Brain pericyte (primary cell): ENCODE results near the gene SGCE.

Source experiments
- DNase-seq: peaks from one replicate; pipeline ENCODE4 v3.0.0-alpha.2; 2012; ENCODE audit warnings: low read depth, low spot score

Gene SGCE

GRCh38 chr7:94621120-94621519, 34.8 kb downstream of the SGCE start:
- no peak for DNase-seq

- DNase-seq, result peak; percentile 65
Observed at GRCh38 chr7:94620703-94621118, 35.2 kb downstream of the SGCE start.

- DNase-seq, result no peak
Observed at GRCh38 chr7:94618126-94618525, 37.8 kb downstream of the SGCE start.

GRCh38 chr7:94616855-94617254, 39.1 kb downstream of the SGCE start:
- DNase-seq, result no peak

GRCh38 chr7:94615666-94616065, 40.3 kb downstream of the SGCE start:
- DNase-seq, result no peak

- no peak for DNase-seq
Observed at GRCh38 chr7:94612661-94613060, 43.3 kb downstream of the SGCE start.

GRCh38 chr7:94612253-94612652, 43.7 kb downstream of the SGCE start:
- no peak for DNase-seq

- DNase-seq, result no peak
Observed at GRCh38 chr7:94609561-94609960, 46.4 kb downstream of the SGCE start.

GRCh38 chr7:94605031-94605430, 50.9 kb downstream of the SGCE start:
- DNase-seq, result no peak

- no peak for DNase-seq
Observed at GRCh38 chr7:94602181-94602580, 53.8 kb downstream of the SGCE start.

GRCh38 chr7:94600267-94600666, 55.7 kb downstream of the SGCE start:
- no peak for DNase-seq

- no peak for DNase-seq
Observed at GRCh38 chr7:94595717-94596116, 60.2 kb downstream of the SGCE start.

GRCh38 chr7:94594882-94595281, 61.1 kb downstream of the SGCE start:
- DNase-seq, result no peak

- no peak for DNase-seq
Observed at GRCh38 chr7:94591176-94591575, 64.8 kb downstream of the SGCE start.

- DNase-seq, result no peak
Observed at GRCh38 chr7:94590526-94591162, 65.3 kb downstream of the SGCE start.

- DNase-seq, result no peak
Observed at GRCh38 chr7:94588075-94588474, 67.9 kb downstream of the SGCE start.

GRCh38 chr7:94584113-94584512, 71.8 kb downstream of the SGCE start:
- no peak for DNase-seq

GRCh38 chr7:94580601-94581000, 75.3 kb downstream of the SGCE start:
- no peak for DNase-seq

GRCh38 chr7:94579470-94579869, 76.5 kb downstream of the SGCE start:
- DNase-seq, result no peak

GRCh38 chr7:94578614-94579013, 77.3 kb downstream of the SGCE start:
- DNase-seq, result no peak

GRCh38 chr7:94577357-94577756, 78.6 kb downstream of the SGCE start:
- no peak for DNase-seq

GRCh38 chr7:94576316-94576715, 79.6 kb downstream of the SGCE start:
- DNase-seq, result no peak

GRCh38 chr7:94575646-94576045, 80.3 kb downstream of the SGCE start:
- DNase-seq, result no peak

GRCh38 chr7:94571816-94572215, 84.1 kb downstream of the SGCE start:
- no peak for DNase-seq
